ENCODE measurements around the gene ARIH2. TPM values are rescaled to one million over a fixed set of nuclear protein-coding genes. Genes with fewer than 3 reads are reported as not detected.

The ARIH2 gene
- total RNA-seq, 4 donors from 2014 or later = 78.9 to 109 (median 97.5) TPM

- Histone ChIP-seq H3K4me1 (peaks cover 0 to 14% (median 7%) of the 10 kb centered on the region in 4 donors), H3K27me3 (no peaks in the 10 kb centered on the region), H3K4me3 (no peak overlapping the region), H3K9me3 (no peaks in the 10 kb centered on the region), H3K27ac (replicated peaks in 1 of 4) (no peak overlapping the region), H3K36me3 (peaks cover 14 to 41% (median 35%) of the 10 kb centered on the region in 4 donors)
- TF ChIP-seq POLR2A (IDR thresholded peaks at IDR 0.05; ENCODE audit: low read depth) (no peak), CTCF (IDR thresholded peaks at IDR 0.05) (no peak), POLR2AphosphoS5 (IDR thresholded peaks at IDR 0.05) (no peak), EP300 (IDR thresholded peaks at IDR 0.05) (no peak)
- WGBS = 93% methylated on average over 2 of the region's 2 CpGs
- no peak for DNase-seq (ENCODE audit: extremely low spot score)
- intact Hi-C loops (cut with DNase I) = no loop called here
These were observed 38.5 kb downstream of the ARIH2 start for GRCh38 chr3:48957006-48957705.

GRCh38 chr3:48960841-48961413 is 42.3 kb downstream of the ARIH2 start:
- intact Hi-C loops (cut with DNase I) = no loop called here
- H3K27ac ChIP-seq (replicated peaks in 1 of 4) = no peak overlapping the region
- H3K27me3 ChIP-seq = no peaks in the 10 kb centered on the region
- H3K4me1 ChIP-seq = peaks cover 0 to 11% (median 0%) of the 10 kb centered on the region in 4 donors
- no peak for TF ChIP-seq POLR2A (IDR thresholded peaks at IDR 0.05; ENCODE audit: low read depth)
- no peak for TF ChIP-seq CTCF (IDR thresholded peaks at IDR 0.05)
- TF ChIP-seq POLR2AphosphoS5 (IDR thresholded peaks at IDR 0.05) = no peak
- no peak for TF ChIP-seq EP300 (IDR thresholded peaks at IDR 0.05)
- 75% methylated on average over 4 of the region's 4 CpGs for WGBS
- H3K9me3 ChIP-seq = no peaks in the 10 kb centered on the region
- no peak overlapping the region for H3K4me3 ChIP-seq
- H3K36me3 ChIP-seq = peaks cover 14 to 63% (median 50%) of the 10 kb centered on the region in 4 donors
- DNase-seq (ENCODE audit: extremely low spot score) = no peak

GRCh38 chr3:48962340-48962739 is 43.7 kb downstream of the ARIH2 start:
- intact Hi-C loops (cut with DNase I) = no loop called here
- Histone ChIP-seq H3K4me1 (peaks cover 0 to 4% (median 0%) of the 10 kb centered on the region in 4 donors), H3K27ac (replicated peaks in 1 of 4) (no peak overlapping the region), H3K36me3 (peaks cover 21 to 76% (median 63%) of the 10 kb centered on the region in 4 donors), H3K9me3 (no peaks in the 10 kb centered on the region), H3K27me3 (no peaks in the 10 kb centered on the region), H3K4me3 (no peak overlapping the region)
- TF ChIP-seq POLR2AphosphoS5 (IDR thresholded peaks at IDR 0.05) (no peak), POLR2A (IDR thresholded peaks at IDR 0.05; ENCODE audit: low read depth) (no peak), CTCF (IDR thresholded peaks at IDR 0.05) (no peak), EP300 (IDR thresholded peaks at IDR 0.05) (no peak)
- no peak for DNase-seq (ENCODE audit: extremely low spot score)
- WGBS = 95% methylated on average over 2 of the region's 2 CpGs

GRCh38 chr3:48962939-48963338 is 44.3 kb downstream of the ARIH2 start:
- Histone ChIP-seq H3K4me3 (no peak overlapping the region), H3K9me3 (no peaks in the 10 kb centered on the region), H3K27ac (replicated peaks in 1 of 4) (no peak overlapping the region), H3K27me3 (no peaks in the 10 kb centered on the region), H3K4me1 (peaks cover 0 to 4% (median 0%) of the 10 kb centered on the region in 4 donors), H3K36me3 (peaks cover 23 to 76% (median 63%) of the 10 kb centered on the region in 4 donors)
- DNase-seq (ENCODE audit: extremely low spot score) = no peak
- 66% methylated on average over 4 of the region's 4 CpGs for WGBS
- TF ChIP-seq EP300 (IDR thresholded peaks at IDR 0.05) = no peak
- TF ChIP-seq POLR2A (IDR thresholded peaks at IDR 0.05; ENCODE audit: low read depth) = no peak
- TF ChIP-seq POLR2AphosphoS5 (IDR thresholded peaks at IDR 0.05) = no peak
- no peak for TF ChIP-seq CTCF (IDR thresholded peaks at IDR 0.05)
- intact Hi-C loops (cut with DNase I) = no loop called here

Data from esophagus muscularis mucosa (tissue), 4 donors.